ENCODE data around the gene NDUFV3. TPM values are rescaled to one million over a fixed set of nuclear protein-coding genes. Genes with fewer than 3 reads are reported as not detected.
A peak's percentile ranks its signal among the peaks of the same experiment; 100 is the strongest.
"Not testable (repeated sequence)": the region's sequence is repeated elsewhere in the genome, so short reads cannot be mapped to it uniquely, and the experiment has no call there.

NDUFV3 gene
- total RNA-seq, 2 donors from 2014 or later, result 33.2 to 42.1 TPM

DNA sequence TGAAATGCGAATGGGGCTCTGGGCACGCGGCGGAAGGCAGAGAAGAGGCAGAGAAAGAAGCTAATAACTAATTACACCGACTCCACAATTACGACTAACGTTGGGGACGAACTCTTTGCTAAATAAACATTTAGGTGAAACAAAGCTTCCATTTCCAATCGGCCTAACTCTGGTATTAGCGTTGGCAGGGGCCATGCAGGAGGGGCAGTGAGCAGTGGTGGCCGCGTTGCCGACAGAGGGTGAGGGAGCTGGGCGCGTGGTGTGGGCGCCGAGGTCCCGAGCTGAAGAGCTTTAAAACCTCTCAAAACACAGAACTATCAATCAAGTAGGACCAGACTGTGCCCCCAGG lies 553 bp upstream of the NDUFV3 start:
- Histone ChIP-seq H3K27me3 (replicated peaks; ENCODE audit: insufficient read depth) (no peaks in the 10 kb centered on the region), H3K4me1 (replicated peaks) (no peaks in the 10 kb centered on the region), H3K4me3 (peak overlapping the region; percentile 85 to 92), H3K27ac (peak overlapping the region; percentile 93 to 97), H3K36me3 (no peaks in the 10 kb centered on the region), H3K9me3 (no peaks in the 10 kb centered on the region)
- intact Hi-C loops (cut with DNase I), result no loop called here
- DNase-seq (ENCODE audit: low spot score), result no peak
- TF ChIP-seq POLR2A (IDR thresholded peaks at IDR 0.05), result no peak
- TF ChIP-seq, protein P1, sequence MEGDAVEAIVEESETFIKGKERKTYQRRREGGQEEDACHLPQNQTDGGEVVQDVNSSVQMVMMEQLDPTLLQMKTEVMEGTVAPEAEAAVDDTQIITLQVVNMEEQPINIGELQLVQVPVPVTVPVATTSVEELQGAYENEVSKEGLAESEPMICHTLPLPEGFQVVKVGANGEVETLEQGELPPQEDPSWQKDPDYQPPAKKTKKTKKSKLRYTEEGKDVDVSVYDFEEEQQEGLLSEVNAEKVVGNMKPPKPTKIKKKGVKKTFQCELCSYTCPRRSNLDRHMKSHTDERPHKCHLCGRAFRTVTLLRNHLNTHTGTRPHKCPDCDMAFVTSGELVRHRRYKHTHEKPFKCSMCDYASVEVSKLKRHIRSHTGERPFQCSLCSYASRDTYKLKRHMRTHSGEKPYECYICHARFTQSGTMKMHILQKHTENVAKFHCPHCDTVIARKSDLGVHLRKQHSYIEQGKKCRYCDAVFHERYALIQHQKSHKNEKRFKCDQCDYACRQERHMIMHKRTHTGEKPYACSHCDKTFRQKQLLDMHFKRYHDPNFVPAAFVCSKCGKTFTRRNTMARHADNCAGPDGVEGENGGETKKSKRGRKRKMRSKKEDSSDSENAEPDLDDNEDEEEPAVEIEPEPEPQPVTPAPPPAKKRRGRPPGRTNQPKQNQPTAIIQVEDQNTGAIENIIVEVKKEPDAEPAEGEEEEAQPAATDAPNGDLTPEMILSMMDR (IDR thresholded peaks at IDR 0.05), result no peak
- TF ChIP-seq POLR2AphosphoS5 (IDR thresholded peaks at IDR 0.05), result no peak
- 6% methylated on average over 18 of the region's 18 CpGs for WGBS

DNA sequence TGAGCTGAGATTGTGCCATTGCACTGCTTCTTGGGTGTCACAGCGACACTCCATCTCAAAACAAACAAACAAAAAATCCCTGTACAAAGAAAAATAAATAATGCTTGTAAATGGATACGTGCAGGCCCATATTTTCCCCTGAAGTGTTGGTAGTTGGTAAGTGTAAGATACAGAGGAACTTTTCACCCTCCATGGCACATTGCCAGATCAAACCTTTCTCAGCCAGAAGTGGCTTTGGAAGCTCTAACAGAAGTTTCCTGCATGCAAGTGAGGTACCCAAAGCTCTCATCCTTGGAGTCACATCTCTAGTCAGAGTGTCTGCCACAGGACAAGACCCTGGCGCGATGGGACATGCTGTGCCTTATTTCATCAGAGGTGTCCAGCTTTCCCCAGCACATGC lies 7.3 kb downstream of the NDUFV3 start:
- H3K36me3 ChIP-seq, result no peaks in the 10 kb centered on the region
- no peak for TF ChIP-seq POLR2A (IDR thresholded peaks at IDR 0.05)
- TF ChIP-seq, protein P1 (IDR thresholded peaks at IDR 0.05), result no peak
- no peak for TF ChIP-seq POLR2AphosphoS5 (IDR thresholded peaks at IDR 0.05)
- DNase-seq (ENCODE audit: low spot score), result no peak
- no peaks in the 10 kb centered on the region for H3K9me3 ChIP-seq
- no peak overlapping the region for H3K4me3 ChIP-seq
- H3K27ac ChIP-seq, result no peak overlapping the region
- 82% methylated on average over 4 of the region's 4 CpGs for WGBS
- intact Hi-C loops (cut with DNase I), result no loop called here
- no peaks in the 10 kb centered on the region for H3K27me3 ChIP-seq (replicated peaks; ENCODE audit: insufficient read depth)
- no peaks in the 10 kb centered on the region for H3K4me1 ChIP-seq (replicated peaks)

DNA sequence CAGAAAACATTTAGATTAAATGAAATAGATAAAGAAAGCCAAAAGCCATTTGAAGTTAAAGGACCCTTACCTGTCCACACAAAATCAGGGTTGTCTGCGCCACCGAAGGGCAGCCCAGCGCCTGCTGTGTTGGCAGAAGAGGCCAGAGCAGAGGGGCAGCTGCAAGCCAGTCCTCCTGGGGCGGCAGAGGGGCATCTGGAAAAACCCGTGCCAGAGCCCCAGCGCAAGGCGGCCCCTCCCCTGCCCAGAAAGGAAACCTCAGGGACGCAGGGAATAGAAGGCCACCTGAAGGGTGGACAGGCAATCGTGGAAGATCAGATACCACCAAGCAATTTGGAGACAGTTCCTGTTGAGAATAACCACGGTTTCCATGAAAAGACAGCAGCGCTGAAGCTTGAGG lies 10.7 kb downstream of the NDUFV3 start:
- H3K4me3 ChIP-seq, result no peak overlapping the region
- TF ChIP-seq POLR2AphosphoS5 (IDR thresholded peaks at IDR 0.05), result no peak
- no peak for TF ChIP-seq POLR2A (IDR thresholded peaks at IDR 0.05)
- TF ChIP-seq, protein P1 (IDR thresholded peaks at IDR 0.05), result no peak
- WGBS, result 93% methylated on average over 11 of the region's 11 CpGs
- intact Hi-C loops (cut with DNase I), result no loop called here
- DNase-seq (ENCODE audit: low spot score), result no peak
- no peaks in the 10 kb centered on the region for H3K9me3 ChIP-seq
- H3K27ac ChIP-seq, result no peak overlapping the region
- H3K36me3 ChIP-seq, result no peaks in the 10 kb centered on the region
- no peaks in the 10 kb centered on the region for H3K4me1 ChIP-seq (replicated peaks)
- no peaks in the 10 kb centered on the region for H3K27me3 ChIP-seq (replicated peaks; ENCODE audit: insufficient read depth)

DNA sequence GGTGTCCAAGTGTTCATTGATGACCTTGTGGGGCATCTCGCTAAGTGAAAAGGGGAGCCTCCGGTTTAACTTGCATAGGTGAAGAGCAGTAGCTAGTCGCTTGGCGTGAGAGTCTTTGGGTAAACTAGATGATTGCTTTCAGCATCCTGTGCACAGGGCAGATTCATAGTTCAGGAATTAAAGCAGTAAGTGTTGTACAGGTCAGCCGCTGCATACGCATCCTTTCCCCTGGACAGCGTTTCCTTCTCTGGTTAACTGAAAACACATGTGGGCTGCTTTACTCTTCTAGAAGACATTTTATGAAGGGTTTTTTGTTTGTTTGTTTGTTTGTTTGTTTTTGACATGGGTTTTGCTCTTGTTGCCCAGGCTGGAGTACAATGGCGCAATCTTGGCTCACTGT lies 12.1 kb downstream of the NDUFV3 start:
- H3K27ac ChIP-seq, result no peak overlapping the region
- H3K36me3 ChIP-seq, result no peaks in the 10 kb centered on the region
- intact Hi-C loops (cut with DNase I), result no loop called here
- no peak for TF ChIP-seq POLR2AphosphoS5 (IDR thresholded peaks at IDR 0.05)
- TF ChIP-seq, protein P1 (IDR thresholded peaks at IDR 0.05), result no peak
- TF ChIP-seq POLR2A (IDR thresholded peaks at IDR 0.05), result no peak
- no peaks in the 10 kb centered on the region for H3K9me3 ChIP-seq
- over 99% methylated on average over 8 of the region's 8 CpGs for WGBS
- H3K4me1 ChIP-seq (replicated peaks), result no peaks in the 10 kb centered on the region
- DNase-seq (ENCODE audit: low spot score), result no peak
- H3K27me3 ChIP-seq (replicated peaks; ENCODE audit: insufficient read depth), result no peaks in the 10 kb centered on the region
- H3K4me3 ChIP-seq, result no peak overlapping the region

DNA sequence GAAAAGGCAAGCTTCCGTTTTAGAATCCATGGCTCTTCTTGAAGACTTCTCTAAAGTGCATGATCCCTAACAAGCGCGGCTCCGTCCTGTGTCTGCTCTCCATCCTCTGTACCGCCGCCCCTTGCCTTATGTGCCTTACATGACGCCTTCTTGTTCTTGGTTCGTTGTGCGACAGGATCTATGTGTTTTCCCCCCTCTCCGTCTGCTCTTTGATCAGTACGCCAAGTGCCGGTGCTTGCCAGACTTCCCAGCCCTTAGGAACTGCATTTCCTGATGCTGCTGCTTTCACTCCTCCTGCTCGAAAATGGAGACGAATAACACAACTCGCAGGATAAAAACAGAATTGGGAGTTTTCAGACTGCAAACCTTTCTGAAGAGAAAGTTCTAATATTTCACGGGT lies 13.1 kb downstream of the NDUFV3 start:
- TF ChIP-seq POLR2A (IDR thresholded peaks at IDR 0.05) (no peak), POLR2AphosphoS5 (IDR thresholded peaks at IDR 0.05) (no peak)
- TF ChIP-seq, protein P1 (IDR thresholded peaks at IDR 0.05), result no peak
- Histone ChIP-seq H3K4me3 (no peak overlapping the region), H3K27ac (no peak overlapping the region), H3K4me1 (replicated peaks) (no peaks in the 10 kb centered on the region), H3K27me3 (replicated peaks; ENCODE audit: insufficient read depth) (no peaks in the 10 kb centered on the region), H3K36me3 (no peaks in the 10 kb centered on the region), H3K9me3 (no peaks in the 10 kb centered on the region)
- 98% methylated on average over 16 of the region's 16 CpGs for WGBS
- intact Hi-C loops (cut with DNase I), result no loop called here
- DNase-seq (ENCODE audit: low spot score), result no peak

DNA sequence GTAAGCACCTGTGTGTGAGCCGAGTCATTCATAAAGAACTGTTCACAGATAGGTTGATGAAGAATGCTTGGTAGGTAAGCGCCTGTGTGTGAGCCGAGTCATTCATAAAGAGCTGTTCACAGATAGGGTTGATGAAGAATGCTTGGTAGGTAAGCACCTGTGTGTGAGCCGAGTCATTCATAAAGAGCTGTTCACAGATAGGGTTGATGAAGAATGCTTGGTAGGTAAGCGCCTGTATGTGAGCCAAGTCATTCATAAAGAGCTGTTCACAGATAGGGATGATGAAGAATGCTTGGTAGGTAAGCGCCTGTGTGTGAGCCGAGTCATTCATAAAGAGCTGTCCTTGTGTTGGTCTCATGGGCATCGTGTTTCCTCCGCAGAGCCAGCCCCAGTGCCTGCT lies 15.4 kb downstream of the NDUFV3 start:
- WGBS, result 90% methylated on average over 9 of the region's 9 CpGs
- H3K4me1 ChIP-seq (replicated peaks); DNase-seq (ENCODE audit: low spot score); H3K4me3 ChIP-seq; intact Hi-C loops (cut with DNase I); H3K27ac ChIP-seq; H3K36me3 ChIP-seq; H3K27me3 ChIP-seq (replicated peaks; ENCODE audit: insufficient read depth); H3K9me3 ChIP-seq: not testable (repeated sequence)

DNA sequence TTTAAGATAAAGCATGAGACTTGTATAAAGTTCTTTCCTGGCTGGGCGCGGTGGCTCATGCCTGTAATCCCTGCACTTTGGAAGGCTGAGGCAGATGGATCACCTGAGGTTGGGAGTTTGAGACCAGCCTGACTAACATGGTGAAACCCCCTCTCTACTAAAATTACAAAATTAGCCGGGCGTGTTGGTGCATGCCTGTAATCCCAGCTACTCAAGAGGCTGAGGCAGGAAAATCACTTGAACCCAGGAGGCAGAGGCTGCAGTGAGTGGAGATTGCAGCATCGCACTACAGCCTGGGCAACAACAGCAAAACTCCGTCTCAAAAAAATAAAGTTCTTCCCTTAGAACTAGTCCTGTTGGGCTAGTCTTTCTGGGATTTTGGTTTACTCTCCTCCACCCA lies 18.8 kb downstream of the NDUFV3 start:
- H3K36me3 ChIP-seq, result not testable (repeated sequence)

More for the DNA sequence above, 18.8 kb downstream of the NDUFV3 start:
- H3K9me3 ChIP-seq; H3K27ac ChIP-seq; H3K27me3 ChIP-seq (replicated peaks; ENCODE audit: insufficient read depth); DNase-seq (ENCODE audit: low spot score); H3K4me3 ChIP-seq; H3K4me1 ChIP-seq (replicated peaks); intact Hi-C loops (cut with DNase I): not testable (repeated sequence)
- 95% methylated on average over 6 of the region's 6 CpGs for WGBS
